K562 (cell line): Measurements from ENCODE around the gene NCL.

Experiments used
- CBX5 ChIP-seq: IDR thresholded peaks from 2 replicates; pipeline ENCODE4 v1.6.1; 2014; ENCODE audit warnings: low read depth, borderline replicate concordance
- EP300 ChIP-seq: IDR thresholded peaks from 2 replicates; pipeline ENCODE4 v1.6.1; 2012; ENCODE audit warnings: low read length, improper control_type of control experiment
- IRF1 ChIP-seq: sonication (generic); formaldehyde crosslinking; IDR thresholded peaks from 2 replicates; pipeline ENCODE4 v1.8.0; 2022; ENCODE audit warnings: missing genetic modification reagents, mild to moderate bottlenecking, borderline replicate concordance
- KDM1A ChIP-seq, 2 experiments: fragments of 450-650 bp; IDR thresholded peaks; 2 replicates each; pipeline ENCODE4 v1.6.1; 2016; ENCODE audit warnings: mild to moderate bottlenecking in 2 of 2
- NFIC ChIP-seq: fragments of 450-650 bp; IDR thresholded peaks from 2 replicates; pipeline ENCODE4 v1.6.1; 2017; ENCODE audit warnings: mild to moderate bottlenecking, inconsistent platforms
- RBM39 ChIP-seq: fragments of 200-400 bp; formaldehyde crosslinking; optimal IDR thresholded peaks from 2 replicates; pipeline ENCODE3; 2018; ENCODE audit warnings: low read depth, low read length
- SIX5 ChIP-seq, 2 experiments: IDR thresholded peaks; 2 replicates each; pipeline ENCODE4 v1.6.1; 2011; ENCODE audit warnings: low read length in 2 of 2, borderline replicate concordance in 1 of 2, low read depth in 1 of 2, mild to moderate bottlenecking in 1 of 2, moderate library complexity in 1 of 2; ENCODE audit not compliant: insufficient read depth in 1 of 2
- SMAD3 ChIP-seq: fragments of 450-650 bp; formaldehyde crosslinking; conservative IDR thresholded peaks from 2 replicates; pipeline ENCODE4 v1.4.0; 2020; ENCODE audit warnings: mild to moderate bottlenecking
- TFAM ChIP-seq: fragments of 250-450 bp; sonication (Bioruptor Pico); conservative IDR thresholded peaks from 2 replicates; pipeline ENCODE4 v1.5.0; 2021; ENCODE audit warnings: mild to moderate bottlenecking, moderate library complexity
- ZNF121 ChIP-seq: sonication (generic); formaldehyde crosslinking; conservative IDR thresholded peaks from 2 replicates; pipeline ENCODE4 v1.8.0; 2022; ENCODE audit warnings: missing genetic modification reagents
- ZNF436 ChIP-seq: fragments of 250-450, 450-650 bp; sonication (Bioruptor Pico); formaldehyde crosslinking; IDR thresholded peaks from 2 replicates; pipeline ENCODE4 v1.7.0; 2020; ENCODE audit warnings: mild to moderate bottlenecking
- ZNF561 ChIP-seq: fragments of 450-650 bp; formaldehyde crosslinking; conservative IDR thresholded peaks from 2 replicates; pipeline ENCODE4 v1.4.0; 2020; ENCODE audit warnings: mild to moderate bottlenecking, moderate library complexity
- TF ChIP-seq, protein P1 (sequence below): sonication (generic); formaldehyde crosslinking; IDR thresholded peaks from 2 replicates; pipeline ENCODE4 v1.8.0; 2022; ENCODE audit warnings: missing genetic modification reagents, mild to moderate bottlenecking, moderate library complexity, borderline replicate concordance
- TF ChIP-seq, protein P2 (sequence below): fragments of 450-650 bp; formaldehyde crosslinking; IDR thresholded peaks from 2 replicates; pipeline ENCODE4 v1.4.0; 2022; ENCODE audit warnings: missing genetic modification characterization

GRCh38 chr2:231431606-231432005 is 32.7 kb downstream of the NCL start:
- TF ChIP-seq EP300 (no peak), NFIC (no peak), RBM39 (no peak), IRF1 (CRISPR knock-in tag) (no peak), SIX5 (IDR thresholded peaks at IDR 0.05; ENCODE audit: borderline replicate concordance in 1 of 2, insufficient read depth in 1 of 2, low read depth in 1 of 2, low read length in 2 of 2) (no peak), TFAM (CRISPR knock-in tag) (no peak), KDM1A (IDR thresholded peaks at IDR 0.05) (no peak), CBX5 (peak; percentile 76; the same call in 1 of the 2 replicates), ZNF436 (CRISPR knock-in tag) (no peak), ZNF561 (CRISPR knock-in tag) (no peak), SMAD3 (CRISPR knock-in tag) (no peak), ZNF121 (CRISPR knock-in tag) (no peak)
- TF ChIP-seq, protein P1, sequence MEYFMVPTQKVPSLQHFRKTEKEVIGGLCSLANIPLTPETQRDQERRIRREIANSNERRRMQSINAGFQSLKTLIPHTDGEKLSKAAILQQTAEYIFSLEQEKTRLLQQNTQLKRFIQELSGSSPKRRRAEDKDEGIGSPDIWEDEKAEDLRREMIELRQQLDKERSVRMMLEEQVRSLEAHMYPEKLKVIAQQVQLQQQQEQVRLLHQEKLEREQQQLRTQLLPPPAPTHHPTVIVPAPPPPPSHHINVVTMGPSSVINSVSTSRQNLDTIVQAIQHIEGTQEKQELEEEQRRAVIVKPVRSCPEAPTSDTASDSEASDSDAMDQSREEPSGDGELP (CRISPR knock-in tag): no peak
- TF ChIP-seq, protein P2, sequence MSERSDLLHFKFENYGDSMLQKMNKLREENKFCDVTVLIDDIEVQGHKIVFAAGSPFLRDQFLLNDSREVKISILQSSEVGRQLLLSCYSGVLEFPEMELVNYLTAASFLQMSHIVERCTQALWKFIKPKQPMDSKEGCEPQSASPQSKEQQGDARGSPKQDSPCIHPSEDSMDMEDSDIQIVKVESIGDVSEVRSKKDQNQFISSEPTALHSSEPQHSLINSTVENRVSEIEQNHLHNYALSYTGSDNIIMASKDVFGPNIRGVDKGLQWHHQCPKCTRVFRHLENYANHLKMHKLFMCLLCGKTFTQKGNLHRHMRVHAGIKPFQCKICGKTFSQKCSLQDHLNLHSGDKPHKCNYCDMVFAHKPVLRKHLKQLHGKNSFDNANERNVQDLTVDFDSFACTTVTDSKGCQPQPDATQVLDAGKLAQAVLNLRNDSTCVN (CRISPR knock-in tag): no peak
